HUES64 (cell line): ENCODE data around the gene TMIE.

Experiments used
- H3K27ac ChIP-seq: 2 replicates; pipeline ENCODE4 v1.7.0; 2013; ENCODE audit warnings: low read depth, low read length, inconsistent platforms
- H3K27me3 ChIP-seq: 2 replicates; pipeline ENCODE4 v1.6.1; 2013; ENCODE audit warnings: mild to moderate bottlenecking, low read length; ENCODE audit not compliant: insufficient read depth
- H3K36me3 ChIP-seq: 2 replicates; pipeline ENCODE4 v1.6.1; 2013; ENCODE audit warnings: mild to moderate bottlenecking, low read length; ENCODE audit not compliant: insufficient read depth
- H3K4me1 ChIP-seq: 2 replicates; pipeline ENCODE4 v1.6.1; 2013; ENCODE audit warnings: mild to moderate bottlenecking, low read length, moderate library complexity; ENCODE audit not compliant: insufficient read depth
- H3K4me3 ChIP-seq: 2 replicates; pipeline ENCODE4 v1.5.1; 2013; ENCODE audit warnings: mild to moderate bottlenecking, low read length, moderate library complexity
- H3K9ac ChIP-seq: 2 replicates; pipeline ENCODE4 v1.6.1; 2013; ENCODE audit warnings: mild to moderate bottlenecking, low read depth, low read length
- H3K9me3 ChIP-seq: 2 replicates; pipeline ENCODE4 v1.6.1; 2013; ENCODE audit warnings: low read depth, low read length; ENCODE audit not compliant: insufficient read depth
- WGBS: fragments of 150-250, 120-280 bp; methylation state at CpG from one replicate; pipeline ENCODE4 v1.1.7; 2013; ENCODE audit warnings: missing lambda C conversion rate; 5-methylcytosine and 5-hydroxymethylcytosine counted together

TMIE gene

DNA sequence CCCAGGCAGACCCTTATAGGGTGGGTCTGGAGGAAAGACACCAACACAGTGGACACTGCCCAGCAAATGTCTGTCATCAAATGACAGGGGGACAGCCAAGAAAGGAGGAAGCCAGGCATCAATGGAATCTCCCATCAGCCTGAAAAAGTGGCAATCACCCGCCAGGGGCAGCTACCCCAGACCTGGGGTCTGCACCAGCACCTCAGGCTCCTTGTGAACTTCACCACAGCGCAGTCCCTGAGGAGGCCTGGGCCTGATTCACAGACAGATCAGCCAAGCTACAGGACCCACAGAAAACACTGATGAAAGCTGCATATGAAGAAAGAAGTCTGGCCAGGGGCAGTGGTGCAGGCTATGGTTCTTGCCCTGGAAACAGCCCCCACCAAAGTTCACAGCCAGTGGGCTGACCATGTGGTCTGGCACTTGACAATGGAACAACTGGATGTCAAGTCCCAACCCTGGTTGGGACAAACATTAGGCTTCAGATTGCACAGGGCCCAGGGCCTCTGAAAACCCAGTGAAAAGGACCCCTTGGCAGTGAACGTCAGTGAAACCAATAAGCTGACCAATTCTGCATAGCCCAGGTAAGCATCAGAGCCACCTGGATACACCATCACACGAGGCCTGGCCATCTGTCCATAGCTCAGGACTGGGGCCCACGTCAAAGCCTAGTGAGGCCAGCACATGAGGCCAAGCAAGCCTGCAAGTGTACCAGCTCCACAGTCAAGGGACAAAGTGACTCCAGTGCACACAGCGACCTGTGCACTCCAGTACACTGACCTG, 36.8 kb upstream of the TMIE start:
- WGBS, result 93% methylated on average over 6 of the region's 6 CpGs
- Histone ChIP-seq H3K9ac (no peak overlapping the region), H3K4me1 (peaks cover 33% of the 10 kb centered on the region), H3K27me3 (no peaks in the 10 kb centered on the region), H3K36me3 (no peaks in the 10 kb centered on the region), H3K4me3 (no peak overlapping the region), H3K27ac (no peak overlapping the region), H3K9me3 (no peaks in the 10 kb centered on the region)

DNA sequence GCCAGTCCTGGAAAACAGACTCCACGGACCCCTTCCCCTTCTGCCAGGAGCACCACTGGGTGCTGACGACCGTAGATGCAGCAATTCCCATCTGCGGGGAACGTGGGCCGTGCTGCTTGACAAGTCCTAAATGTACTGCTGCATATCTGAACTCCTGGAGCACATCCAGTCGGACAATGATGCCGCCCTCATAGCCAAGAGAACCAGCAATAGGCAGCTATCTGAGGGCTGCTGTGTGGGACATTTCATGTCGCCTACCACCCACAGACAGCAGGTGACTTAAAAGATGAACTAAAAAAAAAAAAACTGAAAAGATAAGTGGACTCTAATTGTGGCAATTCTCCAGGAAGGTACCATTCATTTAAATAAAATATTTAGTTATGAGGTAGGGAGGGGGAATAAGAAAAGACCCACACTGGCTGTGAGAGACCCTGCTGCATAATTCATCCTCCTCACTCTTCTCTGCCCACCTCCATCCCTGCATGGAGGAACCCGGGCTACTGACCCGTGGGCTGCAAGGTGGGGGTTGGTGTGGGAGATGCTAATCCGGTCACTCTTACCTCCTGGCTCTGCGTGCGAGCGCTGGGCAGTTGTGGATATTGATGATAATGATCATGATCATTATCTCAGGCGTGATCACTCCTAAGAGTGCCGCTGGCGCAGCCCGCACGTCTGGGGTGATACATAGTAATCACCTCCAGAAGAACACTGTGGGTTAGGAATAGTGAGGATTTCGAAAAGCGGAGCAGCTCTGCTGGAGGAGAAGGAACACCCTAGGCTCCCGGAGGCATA, 36.0 kb upstream of the TMIE start:
- 77% methylated on average over 23 of the region's 23 CpGs for WGBS
- H3K9me3 ChIP-seq, result no peaks in the 10 kb centered on the region
- peaks cover 27% of the 10 kb centered on the region for H3K4me1 ChIP-seq
- H3K4me3 ChIP-seq, result no peak overlapping the region
- H3K27ac ChIP-seq, result no peak overlapping the region
- H3K9ac ChIP-seq, result no peak overlapping the region
- H3K27me3 ChIP-seq, result no peaks in the 10 kb centered on the region
- no peaks in the 10 kb centered on the region for H3K36me3 ChIP-seq

DNA sequence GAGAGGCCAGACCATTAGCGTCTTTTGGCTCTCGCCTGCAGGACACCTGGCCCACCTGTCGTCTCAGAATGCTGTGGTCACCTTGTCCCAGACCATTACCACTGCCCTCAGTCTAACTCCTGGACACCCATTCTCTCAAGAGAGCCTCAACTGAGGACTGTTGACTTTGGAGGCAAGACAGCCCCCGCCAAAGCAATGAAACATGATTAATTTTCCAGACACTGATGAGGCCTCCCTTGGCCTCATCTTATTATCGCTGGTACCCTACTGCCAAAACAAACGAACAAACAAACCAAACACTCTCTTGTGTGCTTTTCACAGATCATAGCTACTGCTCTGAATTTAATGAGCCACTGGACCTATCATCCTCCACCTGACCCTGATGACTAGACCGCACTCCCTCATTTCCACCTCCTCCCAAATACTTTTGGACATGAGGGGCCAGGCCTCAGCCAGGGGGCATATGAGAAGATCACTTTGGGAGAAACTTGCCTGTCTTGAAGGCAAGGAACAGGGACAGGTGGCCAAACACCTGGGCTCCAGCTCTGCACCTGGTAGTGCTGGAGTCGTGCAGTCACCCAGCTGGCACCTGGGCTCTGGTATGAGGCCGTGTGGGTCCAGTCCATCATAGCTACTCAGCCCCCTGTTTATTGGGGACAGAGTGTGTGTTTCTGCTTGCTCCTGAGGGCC, 35.3 kb upstream of the TMIE start:
- H3K9ac ChIP-seq, result no peak overlapping the region
- H3K9me3 ChIP-seq, result no peaks in the 10 kb centered on the region
- WGBS, result 90% methylated on average over 9 of the region's 9 CpGs
- H3K4me3 ChIP-seq, result no peak overlapping the region
- no peak overlapping the region for H3K27ac ChIP-seq
- H3K4me1 ChIP-seq, result peaks cover 20% of the 10 kb centered on the region
- no peaks in the 10 kb centered on the region for H3K27me3 ChIP-seq
- H3K36me3 ChIP-seq, result no peaks in the 10 kb centered on the region

DNA sequence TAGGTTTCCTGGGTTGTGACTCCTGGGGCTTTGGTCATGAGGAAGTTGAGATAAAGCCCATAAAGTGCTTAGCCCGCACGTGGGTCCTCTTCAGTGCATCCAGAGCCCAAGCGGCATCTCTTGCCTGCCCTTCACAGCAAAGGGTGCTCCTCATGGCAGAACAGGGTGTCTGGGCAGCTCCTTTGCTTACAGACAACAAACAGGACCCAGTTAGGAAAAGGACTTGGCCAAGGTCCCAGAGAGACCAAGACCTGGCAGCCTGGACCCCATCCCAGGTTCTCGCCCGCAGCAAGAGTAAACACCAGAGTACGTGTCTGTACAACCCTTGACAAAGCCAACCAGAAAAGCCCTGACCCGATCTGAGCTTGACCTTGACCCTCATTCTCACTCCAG, 34.7 kb upstream of the TMIE start:
- H3K9ac ChIP-seq, result no peak overlapping the region
- no peak overlapping the region for H3K4me3 ChIP-seq
- WGBS, result 94% methylated on average over 7 of the region's 7 CpGs
- H3K4me1 ChIP-seq, result peaks cover 14% of the 10 kb centered on the region
- no peaks in the 10 kb centered on the region for H3K27me3 ChIP-seq
- no peak overlapping the region for H3K27ac ChIP-seq
- no peaks in the 10 kb centered on the region for H3K36me3 ChIP-seq
- H3K9me3 ChIP-seq, result no peaks in the 10 kb centered on the region

DNA sequence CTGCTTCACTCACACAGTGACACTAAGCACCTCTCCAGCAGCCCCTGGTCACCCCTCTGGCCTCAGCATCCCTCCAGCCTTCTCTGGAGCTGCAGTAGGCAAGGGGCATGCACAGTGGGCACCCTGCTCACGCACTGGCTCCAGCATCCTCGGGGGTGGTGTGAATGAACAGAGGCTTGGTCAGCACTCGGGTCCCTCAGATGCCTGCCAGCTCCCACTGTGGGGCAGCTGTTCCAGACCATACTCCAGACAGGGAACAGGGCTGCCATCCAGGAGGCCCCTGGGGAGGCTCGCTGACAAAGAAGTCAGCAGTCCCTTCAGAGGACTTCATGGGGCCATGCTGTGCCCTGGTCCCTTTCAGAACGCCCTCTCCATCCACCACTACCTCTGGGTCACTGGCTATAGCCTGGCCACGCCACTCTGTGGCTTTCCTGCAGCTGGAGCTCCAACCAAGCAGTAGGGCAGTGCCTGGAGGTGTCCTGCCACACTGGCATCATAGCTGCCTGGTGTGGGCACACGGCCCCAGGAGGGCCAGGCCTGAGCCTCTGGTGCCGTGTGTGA, 34.1 kb upstream of the TMIE start:
- 92% methylated on average over 8 of the region's 8 CpGs for WGBS
- H3K4me3 ChIP-seq, result no peak overlapping the region
- H3K27me3 ChIP-seq, result no peaks in the 10 kb centered on the region
- no peak overlapping the region for H3K27ac ChIP-seq
- no peak overlapping the region for H3K9ac ChIP-seq
- no peaks in the 10 kb centered on the region for H3K9me3 ChIP-seq
- H3K4me1 ChIP-seq, result peaks cover 8% of the 10 kb centered on the region
- H3K36me3 ChIP-seq, result no peaks in the 10 kb centered on the region

DNA sequence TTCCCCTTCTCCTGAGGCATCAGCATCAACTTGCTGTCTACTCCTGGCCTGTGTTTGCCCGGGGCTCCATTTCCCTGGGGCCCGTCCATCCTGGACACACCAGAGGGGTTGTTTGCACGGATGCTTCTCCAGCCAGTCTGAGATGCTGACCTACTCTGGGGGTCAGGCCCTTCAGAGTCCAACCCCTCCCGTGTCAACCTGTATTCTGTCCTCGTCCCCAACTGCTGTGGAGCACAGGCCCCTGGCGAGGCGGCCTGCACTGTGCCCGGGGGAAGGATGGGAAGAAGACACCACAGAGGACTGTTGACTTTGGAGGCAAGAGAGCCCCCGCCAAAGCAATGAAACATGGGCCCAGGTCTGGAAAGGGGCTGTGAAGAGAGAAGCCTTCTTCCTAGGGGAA, 33.5 kb upstream of the TMIE start:
- Histone ChIP-seq H3K27ac (no peak overlapping the region), H3K4me3 (no peak overlapping the region), H3K36me3 (no peaks in the 10 kb centered on the region), H3K9ac (no peak overlapping the region), H3K4me1 (peaks cover 3% of the 10 kb centered on the region; the same call in 1 of the 2 replicates), H3K27me3 (no peaks in the 10 kb centered on the region), H3K9me3 (no peaks in the 10 kb centered on the region)
- whole genome bisulfite sequencing, result 95% methylated on average over 9 of the region's 9 CpGs

DNA sequence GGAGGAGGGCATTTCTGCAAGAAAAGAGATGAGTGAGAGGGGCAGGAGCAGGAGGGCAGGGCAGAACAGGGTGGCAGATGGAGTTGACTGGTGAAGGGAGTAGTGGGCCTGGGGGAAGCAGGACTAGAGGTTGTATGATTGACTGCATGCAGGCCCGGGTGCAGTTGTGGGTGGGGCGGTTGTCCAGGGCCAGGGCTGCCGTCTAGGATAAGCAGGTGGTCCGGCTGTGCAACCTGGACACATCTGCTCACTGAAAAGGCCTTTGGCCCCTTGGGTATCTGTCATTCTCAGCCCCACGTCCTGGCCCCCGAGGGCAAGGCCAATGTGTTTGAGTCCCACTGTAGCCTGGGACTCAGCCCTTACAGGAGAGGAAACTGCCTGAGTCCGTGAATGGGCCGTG, 33.1 kb upstream of the TMIE start:
- H3K9me3 ChIP-seq, result no peaks in the 10 kb centered on the region
- H3K27ac ChIP-seq, result no peak overlapping the region
- 82% methylated on average over 8 of the region's 8 CpGs for WGBS
- H3K9ac ChIP-seq, result no peak overlapping the region
- no peaks in the 10 kb centered on the region for H3K27me3 ChIP-seq
- H3K4me3 ChIP-seq, result no peak overlapping the region
- peaks cover 1% of the 10 kb centered on the region; the same call in 1 of the 2 replicates for H3K4me1 ChIP-seq
- no peaks in the 10 kb centered on the region for H3K36me3 ChIP-seq

DNA sequence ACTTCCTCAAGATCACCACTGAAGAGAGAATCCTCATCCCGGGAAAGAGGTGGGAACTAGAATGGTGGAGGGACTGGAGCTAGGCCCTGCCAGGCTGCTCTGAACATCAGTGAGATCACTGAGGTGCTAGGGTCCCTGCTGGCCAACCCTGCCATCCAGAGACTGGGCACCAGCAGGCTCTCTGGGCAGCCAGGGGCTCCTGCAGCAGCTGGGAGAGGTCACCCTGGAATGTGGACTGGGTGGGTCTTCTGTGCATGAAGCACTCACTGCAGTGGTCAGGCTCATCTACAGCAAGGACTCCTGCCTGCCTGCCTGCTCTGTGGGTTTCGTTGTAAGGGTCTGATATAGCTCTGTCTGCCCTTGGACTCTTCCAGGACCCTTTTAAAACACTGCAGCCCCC, 32.6 kb upstream of the TMIE start:
- H3K9me3 ChIP-seq, result no peaks in the 10 kb centered on the region
- 90% methylated on average over 2 of the region's 2 CpGs for WGBS
- H3K36me3 ChIP-seq, result no peaks in the 10 kb centered on the region
- H3K9ac ChIP-seq, result no peak overlapping the region
- no peak overlapping the region for H3K4me3 ChIP-seq
- H3K4me1 ChIP-seq, result no peaks in the 10 kb centered on the region
- no peak overlapping the region for H3K27ac ChIP-seq
- no peaks in the 10 kb centered on the region for H3K27me3 ChIP-seq

DNA sequence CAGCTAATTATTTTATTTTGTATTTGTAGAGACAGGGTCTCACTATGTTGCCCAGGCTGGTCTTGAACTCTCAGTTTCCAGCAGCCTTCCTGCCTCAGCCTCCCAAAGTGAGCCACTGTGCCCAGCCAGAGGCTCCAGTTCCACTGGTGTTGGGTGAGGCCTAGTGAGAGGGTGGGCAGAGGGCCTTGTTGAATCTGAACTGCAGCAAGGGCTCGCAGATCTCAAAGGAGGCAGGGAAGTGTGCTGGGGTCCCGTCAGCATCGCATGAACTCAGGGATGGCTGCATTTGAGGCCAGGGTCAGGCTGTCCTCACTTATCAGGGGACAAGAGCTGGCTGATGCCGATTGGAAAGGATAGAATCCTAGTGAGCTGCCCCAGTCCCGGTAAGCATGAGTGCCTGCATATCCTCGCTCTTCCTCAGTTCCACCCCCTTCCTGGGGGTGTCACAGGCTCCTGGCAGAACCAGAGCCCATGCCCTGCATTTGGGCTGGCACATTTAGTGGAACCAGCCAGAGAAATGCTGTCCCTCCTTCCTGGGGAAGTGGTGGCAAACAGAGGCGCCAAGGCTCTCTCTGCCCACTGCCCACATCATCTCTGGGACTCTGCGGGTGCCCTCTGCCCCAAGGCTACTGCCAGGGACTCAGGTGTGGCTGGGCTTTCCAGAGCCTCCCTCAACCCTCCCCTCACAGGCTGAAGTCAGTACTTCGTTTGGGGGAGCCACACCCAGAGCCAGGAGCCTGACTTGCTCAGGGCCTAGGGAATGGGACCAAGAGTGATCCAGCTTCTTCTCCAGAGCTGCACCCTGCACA, 31.8 kb upstream of the TMIE start:
- H3K4me1 ChIP-seq, result no peaks in the 10 kb centered on the region
- no peaks in the 10 kb centered on the region for H3K9me3 ChIP-seq
- 91% methylated on average over 9 of the region's 9 CpGs for WGBS
- H3K9ac ChIP-seq, result no peak overlapping the region
- no peaks in the 10 kb centered on the region for H3K27me3 ChIP-seq
- no peak overlapping the region for H3K27ac ChIP-seq
- H3K4me3 ChIP-seq, result no peak overlapping the region
- H3K36me3 ChIP-seq, result no peaks in the 10 kb centered on the region

DNA sequence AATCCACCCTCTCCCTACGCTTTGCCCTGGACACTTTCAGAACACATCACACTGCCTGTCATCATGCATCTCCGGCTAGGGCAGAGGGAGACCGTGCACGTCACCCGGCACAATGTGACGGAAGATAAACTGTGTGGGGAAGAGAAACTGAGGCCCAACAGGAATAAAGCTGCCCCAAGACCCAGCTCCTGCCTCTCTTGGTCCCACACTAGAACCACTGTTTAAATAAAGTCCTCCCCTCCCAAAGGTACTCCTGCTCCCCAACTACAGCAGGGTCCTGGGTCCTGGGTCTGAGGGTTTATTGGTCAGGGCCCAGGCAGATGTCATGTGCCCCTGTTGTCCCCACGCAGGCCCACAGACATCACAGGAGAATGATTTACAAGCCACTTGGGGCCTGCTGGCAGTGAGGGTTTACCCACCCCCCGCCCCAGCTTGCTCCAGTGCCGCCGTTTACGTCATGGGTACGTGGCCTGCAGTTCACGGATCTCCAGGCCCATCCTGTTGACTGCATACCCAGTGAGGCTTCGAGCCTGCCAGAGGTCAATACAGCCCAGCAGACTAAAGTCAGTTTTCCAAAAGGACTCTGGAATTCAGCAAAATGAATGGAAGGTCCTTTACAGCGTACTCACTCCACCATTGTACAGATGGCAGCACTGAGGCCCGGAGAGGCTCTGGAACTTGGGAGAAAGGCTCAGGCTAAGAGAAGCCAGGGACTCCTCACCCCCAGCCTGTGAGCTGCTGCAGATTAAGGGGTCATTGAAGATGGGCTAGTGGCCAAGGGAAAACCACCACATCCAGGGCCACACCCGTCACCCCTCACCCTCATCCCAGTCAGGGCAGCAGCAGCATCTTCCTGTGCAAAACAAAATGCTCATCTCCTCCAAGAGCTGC, 30.9 kb upstream of the TMIE start:
- H3K4me1 ChIP-seq, result no peaks in the 10 kb centered on the region
- 93% methylated on average over 16 of the region's 17 CpGs for WGBS
- no peaks in the 10 kb centered on the region for H3K27me3 ChIP-seq
- no peak overlapping the region for H3K9ac ChIP-seq
- H3K36me3 ChIP-seq, result no peaks in the 10 kb centered on the region
- no peak overlapping the region for H3K27ac ChIP-seq
- no peaks in the 10 kb centered on the region for H3K9me3 ChIP-seq
- no peak overlapping the region for H3K4me3 ChIP-seq
